OCI-LY7 (cell line): ENCODE data around the gene INPP5B. TPM values are rescaled to one million over a fixed set of nuclear protein-coding genes. Genes with fewer than 3 reads are reported as not detected.

Experiments used
- BruUV-seq: library from RNA; stranded (reverse); fragments of 400-500 nt; replicated peaks from 2 replicates; lab custom pipeline; 2021; lab: Mats Ljungman, UMichigan
- CTCF ChIA-PET: fragments of 300-600 bp; sonication (Branson Sonifier 250); formaldehyde crosslinking; loops from one replicate; lab custom pipeline; 2022; ENCODE audit warnings: antibody characterized with exemption; ENCODE audit not compliant: unreplicated experiment; lab: Charles Lee
- POLR2A ChIA-PET: fragments of 300-600 bp; sonication (Branson Sonifier 250); formaldehyde crosslinking; loops from one replicate; lab custom pipeline; 2022; ENCODE audit warnings: antibody characterized with exemption; lab: Charles Lee
- DNase-seq: peaks from one replicate; pipeline ENCODE4 v3.0.0-alpha.2; 2015; ENCODE audit warnings: low spot score
- H2AFZ ChIP-seq: fragments of 200-600 bp; sonication (generic), shearing (Covaris generic); 2 replicates; pipeline ENCODE4 v1.6.1; 2014; ENCODE audit warnings: mild to moderate bottlenecking, antibody characterized with exemption, low read length, moderate library complexity
- H3K27ac ChIP-seq: fragments of 200-600 bp; sonication (generic); 2 replicates; pipeline ENCODE4 v1.5.1; 2014; ENCODE audit warnings: mixed run types, low read depth, mild to moderate bottlenecking, moderate library complexity, low read length, inconsistent platforms; ENCODE audit not compliant: poor library complexity, severe bottlenecking
- H3K36me3 ChIP-seq: fragments of 200-600 bp; sonication (generic); 2 replicates; pipeline ENCODE4 v1.6.1; 2014; ENCODE audit warnings: mild to moderate bottlenecking, antibody characterized with exemption, low read length, moderate library complexity, mixed read lengths; ENCODE audit not compliant: insufficient read depth
- H3K4me1 ChIP-seq: fragments of 200-600 bp; sonication (generic); 2 replicates; pipeline ENCODE4 v1.5.1; 2014; ENCODE audit warnings: mild to moderate bottlenecking, low read length; ENCODE audit not compliant: insufficient read depth, poor library complexity, severe bottlenecking
- H3K4me2 ChIP-seq: fragments of 200-600 bp; sonication (generic); 2 replicates; pipeline ENCODE4 v1.6.1; 2014; ENCODE audit warnings: mild to moderate bottlenecking, low read length
- H3K4me3 ChIP-seq: fragments of 200-600 bp; sonication (generic); 2 replicates; pipeline ENCODE4 v1.5.1; 2014; ENCODE audit warnings: mild to moderate bottlenecking, low read depth, low read length; ENCODE audit not compliant: poor library complexity, severe bottlenecking
- H3K79me2 ChIP-seq: fragments of 200-600 bp; sonication (generic); 2 replicates; pipeline ENCODE4 v1.6.1; 2016; ENCODE audit warnings: low read depth, mild to moderate bottlenecking, low read length, moderate library complexity, mixed read lengths; ENCODE audit not compliant: insufficient read depth
- H3K9me2 ChIP-seq: fragments of 200-600 bp; sonication (generic); 2 replicates; pipeline ENCODE4 v1.6.1; 2016; ENCODE audit warnings: mild to moderate bottlenecking, low read length, mixed read lengths; ENCODE audit not compliant: insufficient read depth
- H3K9me3 ChIP-seq: fragments of 200-600 bp; sonication (generic); 2 replicates; pipeline ENCODE4 v1.6.1; 2014; ENCODE audit warnings: mild to moderate bottlenecking, mixed run types, low read length, mixed read lengths
- H4K20me1 ChIP-seq: fragments of 200-600 bp; sonication (generic); 2 replicates; pipeline ENCODE4 v1.6.1; 2014; ENCODE audit warnings: mild to moderate bottlenecking, antibody characterized with exemption, low read length, moderate library complexity, mixed read lengths; ENCODE audit not compliant: insufficient read depth
- CTCF ChIP-seq: fragments of 200-600 bp; sonication (generic); conservative IDR thresholded peaks from 2 replicates; pipeline ENCODE4 v1.5.1; 2014; ENCODE audit warnings: mild to moderate bottlenecking, antibody characterized with exemption, low read length, moderate library complexity, mixed read lengths
- EZH2phosphoT487 ChIP-seq: fragments of 200-600 bp; sonication (generic); IDR thresholded peaks from 2 replicates; pipeline ENCODE4 v1.6.1; 2018; ENCODE audit warnings: low read depth, borderline replicate concordance, mild to moderate bottlenecking, mixed run types, antibody characterized with exemption, low read length, moderate library complexity, mixed read lengths
- intact Hi-C: fragments of 100-400 bp; cut with micrococcal nuclease; formaldehyde crosslinking; loops from one replicate; pipeline ENCODE4 v1.10.0; 2022; ENCODE audit not compliant: unreplicated experiment
- total RNA-seq, 2 experiments: library from RNA; depleted of rRNA in 1 of 2; stranded (reverse); fragments of >200 nt in 1 of 2; shearing (Covaris generic) in 1 of 2; gene quantifications; 2 replicates each; pipeline ENCODE4 v1.2.3, GENCODE V29; 2014 to 2022

The INPP5B gene
- total RNA-seq, 2 experiments from 2014 or later = 49.7 to 63.0 TPM

GRCh38 chr1:37867784-37868183 lies 79.1 kb downstream of the INPP5B start:
- Histone ChIP-seq H3K79me2 (no peaks in the 10 kb centered on the region), H4K20me1 (no peaks in the 10 kb centered on the region), H3K9me2 (no peaks in the 10 kb centered on the region), H3K36me3 (peaks cover 75% of the 10 kb centered on the region), H2AFZ (no peak overlapping the region), H3K4me3 (no peak overlapping the region), H3K4me2 (no peak overlapping the region), H3K4me1 (no peaks in the 10 kb centered on the region), H3K9me3 (no peaks in the 10 kb centered on the region), H3K27ac (no peak overlapping the region)
- ChIA-PET CTCF (no interaction called here), POLR2A (interaction anchor here (0.7 kb wide), 1 partner anchor 303 kb away, joined by 3 read pairs; no protein-coding TSS in a partner anchor)
- TF ChIP-seq EZH2phosphoT487 = no peak
- no peak for TF ChIP-seq CTCF
- DNase-seq = no peak
- intact Hi-C loops = no loop called here
- BruUV-seq = no TSS peak

- ChIA-PET POLR2A (no interaction called here), CTCF (interaction anchor here (0.6 kb wide), 1 partner anchor 45 kb away, joined by 4 read pairs; no protein-coding TSS in a partner anchor)
- no peak overlapping the region for H3K27ac ChIP-seq
- no peaks in the 10 kb centered on the region for H3K9me2 ChIP-seq
- no peaks in the 10 kb centered on the region for H3K79me2 ChIP-seq
- no peaks in the 10 kb centered on the region for H4K20me1 ChIP-seq
- H3K36me3 ChIP-seq = peaks cover 77% of the 10 kb centered on the region
- BruUV-seq = no TSS peak
- H3K4me1 ChIP-seq = no peaks in the 10 kb centered on the region
- no peak for DNase-seq
- TF ChIP-seq CTCF (no peak), EZH2phosphoT487 (no peak)
- no peak overlapping the region for H3K4me2 ChIP-seq
- no peak overlapping the region for H3K4me3 ChIP-seq
- no peak overlapping the region for H2AFZ ChIP-seq
- intact Hi-C loops = no loop called here
- H3K9me3 ChIP-seq = no peaks in the 10 kb centered on the region
Measured at GRCh38 chr1:37866491-37866890, 80.4 kb downstream of the INPP5B start.

DNA sequence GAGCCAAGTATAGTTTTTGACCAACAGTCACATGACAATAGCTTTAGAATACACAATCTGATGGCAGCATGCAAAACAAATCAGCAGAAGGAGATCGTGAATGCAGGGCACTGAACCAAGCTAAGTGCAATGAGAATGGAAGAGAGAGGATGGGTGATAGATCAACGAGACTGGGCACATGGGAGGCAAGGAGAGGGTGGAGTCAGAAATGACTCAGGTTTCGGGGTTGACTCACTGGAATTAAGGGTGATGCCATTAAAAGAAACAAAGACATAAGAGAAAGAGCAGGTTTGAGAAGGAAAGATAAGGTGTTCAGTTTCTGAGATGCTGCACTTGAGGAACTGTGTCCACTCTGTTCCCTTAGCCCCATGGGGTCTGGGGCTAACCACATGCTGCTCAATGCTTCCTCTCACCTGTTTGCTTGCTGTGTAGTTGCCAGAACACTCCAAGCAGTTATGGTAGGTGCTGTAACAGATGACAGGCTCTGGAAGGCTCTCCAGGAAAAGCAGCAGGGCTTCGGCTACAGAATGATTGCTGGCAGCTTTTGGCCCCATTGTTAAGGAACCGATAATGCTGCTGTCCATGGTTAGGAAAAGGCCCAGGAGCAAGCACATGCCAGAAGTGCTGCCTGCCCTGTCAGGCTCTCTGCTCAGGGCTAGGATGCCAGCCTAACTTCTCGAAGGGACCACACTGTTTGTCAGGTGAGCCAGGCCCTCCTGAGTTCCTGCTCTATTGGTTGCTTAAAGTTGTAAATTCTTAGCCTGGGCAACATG lies 81.3 kb downstream of the INPP5B start:
- intact Hi-C loops = no loop called here
- DNase-seq = no peak
- H3K9me3 ChIP-seq = no peaks in the 10 kb centered on the region
- H3K4me3 ChIP-seq = no peak overlapping the region
- H3K27ac ChIP-seq = no peak overlapping the region
- BruUV-seq = no TSS peak
- peaks cover 81% of the 10 kb centered on the region for H3K36me3 ChIP-seq
- H2AFZ ChIP-seq = no peak overlapping the region
- POLR2A ChIA-PET = no interaction called here
- CTCF ChIA-PET = no interaction called here
- H3K4me1 ChIP-seq = peaks cover 7% of the 10 kb centered on the region
- TF ChIP-seq EZH2phosphoT487 (no peak), CTCF (no peak)
- H4K20me1 ChIP-seq = no peaks in the 10 kb centered on the region
- H3K4me2 ChIP-seq = no peak overlapping the region
- H3K79me2 ChIP-seq = no peaks in the 10 kb centered on the region
- H3K9me2 ChIP-seq = no peaks in the 10 kb centered on the region
